ENCODE data around the gene DIAPH3. TPM values are rescaled to one million over a fixed set of nuclear protein-coding genes. Genes with fewer than 3 reads are reported as not detected.

The DIAPH3 gene
- total RNA-seq, 1 donor from 2014 or later: 4.6 TPM

DNA sequence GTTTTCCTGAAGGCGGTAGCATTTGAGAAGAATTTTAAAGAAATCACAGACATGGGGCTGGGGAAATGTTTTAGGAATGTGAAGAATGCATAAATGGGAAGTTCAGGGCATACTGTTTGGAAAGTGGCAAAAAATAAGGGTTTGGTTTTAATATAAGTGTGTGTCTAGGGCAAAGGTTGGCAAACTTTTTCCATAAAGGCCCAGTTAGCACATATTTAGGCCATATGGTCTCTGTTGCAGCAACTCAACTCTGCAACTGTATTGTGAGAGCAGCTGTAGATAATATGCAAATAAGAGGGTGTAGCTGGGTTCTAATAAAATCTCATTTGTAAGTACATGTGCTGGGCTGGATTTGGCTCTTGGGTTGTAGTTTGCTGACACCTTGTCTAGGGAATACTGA, 521.9 kb downstream of the DIAPH3 start:
- TF ChIP-seq, protein P1, sequence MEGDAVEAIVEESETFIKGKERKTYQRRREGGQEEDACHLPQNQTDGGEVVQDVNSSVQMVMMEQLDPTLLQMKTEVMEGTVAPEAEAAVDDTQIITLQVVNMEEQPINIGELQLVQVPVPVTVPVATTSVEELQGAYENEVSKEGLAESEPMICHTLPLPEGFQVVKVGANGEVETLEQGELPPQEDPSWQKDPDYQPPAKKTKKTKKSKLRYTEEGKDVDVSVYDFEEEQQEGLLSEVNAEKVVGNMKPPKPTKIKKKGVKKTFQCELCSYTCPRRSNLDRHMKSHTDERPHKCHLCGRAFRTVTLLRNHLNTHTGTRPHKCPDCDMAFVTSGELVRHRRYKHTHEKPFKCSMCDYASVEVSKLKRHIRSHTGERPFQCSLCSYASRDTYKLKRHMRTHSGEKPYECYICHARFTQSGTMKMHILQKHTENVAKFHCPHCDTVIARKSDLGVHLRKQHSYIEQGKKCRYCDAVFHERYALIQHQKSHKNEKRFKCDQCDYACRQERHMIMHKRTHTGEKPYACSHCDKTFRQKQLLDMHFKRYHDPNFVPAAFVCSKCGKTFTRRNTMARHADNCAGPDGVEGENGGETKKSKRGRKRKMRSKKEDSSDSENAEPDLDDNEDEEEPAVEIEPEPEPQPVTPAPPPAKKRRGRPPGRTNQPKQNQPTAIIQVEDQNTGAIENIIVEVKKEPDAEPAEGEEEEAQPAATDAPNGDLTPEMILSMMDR (IDR thresholded peaks at IDR 0.05): no peak
- DNase-seq (no peak), ATAC-seq (no peak)
- Histone ChIP-seq H3K36me3 (no peaks in the 10 kb centered on the region), H3K27ac (no peak overlapping the region), H3K9me3 (no peaks in the 10 kb centered on the region), H3K4me1 (peaks cover 4% of the 10 kb centered on the region), H3K27me3 (no peaks in the 10 kb centered on the region), H3K4me3 (no peak overlapping the region)
- intact Hi-C loops (cut with DNase I): no loop called here

DNA sequence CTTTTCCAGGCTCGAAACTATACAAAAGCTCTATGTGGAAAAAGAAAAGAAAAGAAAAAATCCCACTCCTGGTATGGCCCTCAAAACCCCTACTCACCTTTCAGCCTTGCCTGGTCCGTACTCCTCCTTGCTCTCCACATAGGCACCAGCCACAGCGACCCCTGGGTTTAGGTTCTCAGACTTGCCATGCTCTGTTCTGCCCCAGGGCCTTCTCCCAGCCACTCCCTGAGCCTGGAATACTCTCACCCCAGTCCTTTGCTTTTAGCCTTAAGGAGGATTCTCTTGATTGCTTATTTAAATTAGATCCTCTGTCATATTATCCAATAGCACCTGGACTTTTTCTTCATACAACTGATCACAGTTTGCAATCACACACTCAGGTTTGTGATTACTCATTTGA, 522.5 kb downstream of the DIAPH3 start:
- intact Hi-C loops (cut with DNase I): no loop called here
- no peak for ATAC-seq
- no peaks in the 10 kb centered on the region for H3K36me3 ChIP-seq
- no peak for DNase-seq
- TF ChIP-seq, protein P1 (IDR thresholded peaks at IDR 0.05): no peak
- H3K27ac ChIP-seq: no peak overlapping the region
- H3K27me3 ChIP-seq: no peaks in the 10 kb centered on the region
- H3K4me1 ChIP-seq: peaks cover 4% of the 10 kb centered on the region
- H3K9me3 ChIP-seq: no peaks in the 10 kb centered on the region
- no peak overlapping the region for H3K4me3 ChIP-seq

DNA sequence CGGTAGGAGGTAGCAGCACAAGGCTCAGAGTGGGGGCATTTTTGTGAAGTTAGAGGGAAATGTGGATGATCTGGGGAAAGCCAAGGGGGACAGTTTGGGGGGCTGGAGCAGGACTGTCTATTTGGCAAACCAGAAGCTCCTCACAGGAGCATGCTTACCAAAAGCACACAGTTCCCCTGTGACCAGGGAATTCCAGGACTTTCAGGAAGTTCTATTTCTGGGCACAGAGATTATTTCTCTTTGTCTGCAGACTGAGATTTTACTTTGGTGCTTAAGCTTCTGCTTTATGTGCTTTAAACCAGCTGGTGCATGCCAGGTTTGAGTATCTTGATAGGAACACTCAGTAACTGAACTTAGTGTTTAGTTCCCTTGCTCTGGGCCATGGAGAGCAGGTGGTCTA, 525.3 kb downstream of the DIAPH3 start:
- Histone ChIP-seq H3K27ac (no peak overlapping the region), H3K4me1 (peaks cover 4% of the 10 kb centered on the region), H3K9me3 (no peaks in the 10 kb centered on the region), H3K4me3 (no peak overlapping the region), H3K27me3 (no peaks in the 10 kb centered on the region), H3K36me3 (no peaks in the 10 kb centered on the region)
- DNase-seq (no peak), ATAC-seq (no peak)
- intact Hi-C loops (cut with DNase I): no loop called here
- TF ChIP-seq, protein P1 (IDR thresholded peaks at IDR 0.05): no peak

DNA sequence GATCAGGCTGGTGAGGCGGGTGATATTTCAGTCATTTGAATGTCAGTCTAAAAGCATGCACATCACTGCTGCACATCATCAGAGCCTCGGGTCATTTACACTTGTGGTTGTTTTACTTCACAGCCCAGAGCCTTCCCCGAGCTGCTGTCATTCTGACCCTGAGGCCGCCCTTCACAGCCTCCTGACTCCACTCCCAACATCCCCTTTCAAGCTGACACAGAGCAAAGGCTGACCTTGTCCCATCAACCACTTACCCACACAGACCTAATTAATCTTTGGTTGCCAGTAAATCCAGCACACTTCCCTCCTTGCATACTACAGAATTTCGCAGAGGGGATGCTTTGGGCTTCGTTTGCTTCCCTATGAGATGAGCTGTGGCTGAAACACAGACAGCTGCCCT, 528.1 kb downstream of the DIAPH3 start:
- no peak for DNase-seq
- intact Hi-C loops (cut with DNase I): no loop called here
- ATAC-seq: no peak
- TF ChIP-seq, protein P1 (IDR thresholded peaks at IDR 0.05): no peak
- Histone ChIP-seq H3K27me3 (no peaks in the 10 kb centered on the region), H3K27ac (no peak overlapping the region), H3K9me3 (no peaks in the 10 kb centered on the region), H3K4me1 (no peaks in the 10 kb centered on the region), H3K4me3 (no peak overlapping the region), H3K36me3 (no peaks in the 10 kb centered on the region)

DNA sequence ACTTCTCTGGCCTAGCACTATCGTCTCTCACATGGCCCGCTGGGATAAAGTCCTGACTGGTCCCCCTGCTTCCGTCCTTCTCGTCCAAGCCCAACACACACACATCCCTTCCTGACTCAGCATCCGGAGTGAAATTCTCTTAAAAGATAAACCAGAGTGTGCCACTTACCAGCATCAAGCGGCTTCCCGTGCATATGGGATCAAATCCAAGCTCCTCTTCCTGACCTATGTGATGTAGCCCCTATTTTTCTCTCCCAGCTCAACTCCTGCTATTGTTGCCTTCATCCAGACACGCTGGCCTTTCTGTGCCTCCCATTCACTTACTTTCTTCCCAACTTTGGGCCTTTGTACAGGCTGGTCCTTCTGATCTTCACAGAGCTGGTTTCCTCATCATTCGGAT, 530.4 kb downstream of the DIAPH3 start:
- no peak overlapping the region for H3K4me3 ChIP-seq
- TF ChIP-seq, protein P1 (IDR thresholded peaks at IDR 0.05): no peak
- no peak for DNase-seq
- no peak overlapping the region for H3K27ac ChIP-seq
- no peaks in the 10 kb centered on the region for H3K4me1 ChIP-seq
- peak; percentile 59 for ATAC-seq
- no peaks in the 10 kb centered on the region for H3K36me3 ChIP-seq
- intact Hi-C loops (cut with DNase I): no loop called here
- H3K27me3 ChIP-seq: no peaks in the 10 kb centered on the region
- H3K9me3 ChIP-seq: no peaks in the 10 kb centered on the region

DNA sequence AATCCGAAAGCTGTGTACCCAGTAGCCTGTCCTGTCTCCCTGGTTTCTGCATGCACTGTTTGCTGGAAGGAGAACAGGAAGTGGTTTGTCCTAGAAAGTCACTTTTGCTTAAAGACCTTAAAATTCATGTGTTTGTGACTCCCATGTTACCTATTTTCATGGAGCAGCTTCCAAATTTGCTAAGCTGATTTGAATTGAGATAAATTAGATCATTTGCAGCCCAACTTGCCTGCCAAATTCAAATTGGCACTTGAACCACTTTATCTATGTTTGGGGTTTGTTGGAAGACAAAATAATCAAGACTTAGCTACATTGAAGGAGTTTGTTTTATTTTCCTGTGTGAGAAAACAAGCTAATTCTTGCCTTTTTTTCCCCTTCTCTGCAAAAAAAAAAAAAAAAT, 532.5 kb downstream of the DIAPH3 start:
- Histone ChIP-seq H3K4me3 (no peak overlapping the region), H3K4me1 (no peaks in the 10 kb centered on the region), H3K36me3 (no peaks in the 10 kb centered on the region), H3K9me3 (no peaks in the 10 kb centered on the region), H3K27me3 (no peaks in the 10 kb centered on the region), H3K27ac (no peak overlapping the region)
- no peak for DNase-seq
- no peak for ATAC-seq
- TF ChIP-seq, protein P1 (IDR thresholded peaks at IDR 0.05): no peak
- intact Hi-C loops (cut with DNase I): no loop called here

Data from upper lobe of right lung (tissue), 1 donor.